Measurements from ENCODE around the gene LBH. TPM values are rescaled to one million over a fixed set of nuclear protein-coding genes. Genes with fewer than 3 reads are reported as not detected.

LBH gene
- total RNA-seq, 1 experiment from 2014 or later = 1.2 TPM

DNA sequence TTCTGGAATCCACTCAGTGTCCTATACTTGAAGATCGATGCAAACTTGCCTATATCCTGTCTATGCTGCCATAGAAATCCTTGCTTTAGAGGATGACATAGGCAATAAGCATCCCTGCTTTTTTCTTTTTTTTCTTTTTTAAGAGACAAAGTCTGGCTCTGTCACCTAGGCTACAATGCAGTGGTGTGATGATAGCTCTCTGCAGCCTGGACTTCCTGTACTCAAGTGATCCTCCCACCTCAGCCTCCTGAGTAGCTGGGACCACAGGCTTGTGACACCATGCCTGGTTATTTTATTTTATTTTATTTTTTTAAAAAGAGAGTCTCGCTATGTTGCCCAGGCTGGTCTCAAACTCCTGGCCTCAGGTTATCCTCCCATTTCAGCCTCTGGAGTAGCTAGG, 76.9 kb downstream of the LBH start:
- no peak overlapping the region for H3K27ac ChIP-seq (ENCODE audit: low read depth, low read length)
- H3K9ac ChIP-seq (ENCODE audit: low read length) = no peak overlapping the region
- no peaks in the 10 kb centered on the region for H3K4me1 ChIP-seq (ENCODE audit: control insufficient read depth in 1 of 2, insufficient read depth in 2 of 2, low read length in 2 of 2)
- CTCF ChIA-PET = no interaction called here
- TF ChIP-seq FOSL1 (IDR thresholded peaks at IDR 0.05; ENCODE audit: low read depth) (no peak), CEBPB (IDR thresholded peaks at IDR 0.05; ENCODE audit: low read depth) (no peak), POLR2A (IDR thresholded peaks at IDR 0.05; ENCODE audit: borderline replicate concordance, extremely low read depth, insufficient read depth, insufficient read length) (no peak), EGR1 (IDR thresholded peaks at IDR 0.05; ENCODE audit: low read depth) (no peak), YY1 (IDR thresholded peaks at IDR 0.05; ENCODE audit: extremely low read depth, insufficient replicate concordance, low read depth, low read length) (no peak), CTCF (IDR thresholded peaks at IDR 0.05 in 2 of 3, conservative IDR thresholded peaks at IDR 0.05 in 1 of 3; ENCODE audit: borderline replicate concordance in 1 of 3, insufficient read depth in 1 of 3, low read depth in 2 of 3, low read length in 2 of 3) (no peak), ZNF274 (IDR thresholded peaks at IDR 0.05; ENCODE audit: low read depth, low read length) (no peak), ATF3 (IDR thresholded peaks at IDR 0.05) (no peak), SP1 (IDR thresholded peaks at IDR 0.05; ENCODE audit: low read depth) (no peak), EZH2 (IDR thresholded peaks at IDR 0.05) (no peak), SRF (IDR thresholded peaks at IDR 0.05; ENCODE audit: low read depth) (no peak), JUND (IDR thresholded peaks at IDR 0.05) (no peak)
- TF ChIP-seq, protein P1, sequence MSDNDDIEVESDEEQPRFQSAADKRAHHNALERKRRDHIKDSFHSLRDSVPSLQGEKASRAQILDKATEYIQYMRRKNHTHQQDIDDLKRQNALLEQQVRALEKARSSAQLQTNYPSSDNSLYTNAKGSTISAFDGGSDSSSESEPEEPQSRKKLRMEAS (IDR thresholded peaks at IDR 0.05) = no peak
- RAD21 ChIA-PET (ENCODE audit: low non-redundant PET in 1 of 2, low total read pairs in 2 of 2, uncharacterized antibody in 2 of 2, unreplicated experiment in 2 of 2) = no interaction called here
- no peaks in the 10 kb centered on the region for H3K9me2 ChIP-seq (ENCODE audit: insufficient read depth)
- H3K79me2 ChIP-seq (ENCODE audit: insufficient read depth, low read length) = no peaks in the 10 kb centered on the region
- H4K20me1 ChIP-seq (ENCODE audit: insufficient read depth) = no peaks in the 10 kb centered on the region
- H3K4me3 ChIP-seq (replicated peaks in 1 of 2; ENCODE audit: low read depth in 1 of 2, low read length in 2 of 2) = no peak overlapping the region
- ATAC-seq = no peak
- H3K4me2 ChIP-seq (ENCODE audit: low read length) = no peak overlapping the region
- DNase-seq (ENCODE audit: low read depth, low spot score) = no peak
- H2AFZ ChIP-seq (ENCODE audit: low read depth, low read length, poor library complexity, severe bottlenecking) = no peak overlapping the region
- intact Hi-C loops (cut with micrococcal nuclease) = no loop called here
- H3K36me3 ChIP-seq (ENCODE audit: control insufficient read depth in 1 of 2, insufficient read depth in 2 of 2, low read length in 2 of 2) = no peaks in the 10 kb centered on the region
- H3K27me3 ChIP-seq (ENCODE audit: insufficient read depth, low read length) = no peaks in the 10 kb centered on the region
- BruUV-seq (replicated peaks) = no TSS peak
- POLR2A ChIA-PET = no interaction called here
- no peaks in the 10 kb centered on the region for H3K9me3 ChIP-seq (ENCODE audit: control insufficient read depth in 1 of 2, insufficient read depth in 1 of 2, low read depth in 1 of 2, low read length in 2 of 2)

Other genes with a start within 250 kb of the LBH start
- 27.1 TPM for gene YPEL5, start 84.5 kb upstream of the LBH start, total RNA-seq (2021; ENCODE audit: unreplicated experiment)
- gene LCLAT1, start 215.7 kb downstream of the LBH start, total RNA-seq (2021; ENCODE audit: unreplicated experiment) = 36.2 TPM